Measurements from ENCODE around the gene PTPRF. TPM values are rescaled to one million over a fixed set of nuclear protein-coding genes. Genes with fewer than 3 reads are reported as not detected.

The PTPRF gene
- total RNA-seq, 1 experiment from 2014 or later = 34.1 TPM

DNA sequence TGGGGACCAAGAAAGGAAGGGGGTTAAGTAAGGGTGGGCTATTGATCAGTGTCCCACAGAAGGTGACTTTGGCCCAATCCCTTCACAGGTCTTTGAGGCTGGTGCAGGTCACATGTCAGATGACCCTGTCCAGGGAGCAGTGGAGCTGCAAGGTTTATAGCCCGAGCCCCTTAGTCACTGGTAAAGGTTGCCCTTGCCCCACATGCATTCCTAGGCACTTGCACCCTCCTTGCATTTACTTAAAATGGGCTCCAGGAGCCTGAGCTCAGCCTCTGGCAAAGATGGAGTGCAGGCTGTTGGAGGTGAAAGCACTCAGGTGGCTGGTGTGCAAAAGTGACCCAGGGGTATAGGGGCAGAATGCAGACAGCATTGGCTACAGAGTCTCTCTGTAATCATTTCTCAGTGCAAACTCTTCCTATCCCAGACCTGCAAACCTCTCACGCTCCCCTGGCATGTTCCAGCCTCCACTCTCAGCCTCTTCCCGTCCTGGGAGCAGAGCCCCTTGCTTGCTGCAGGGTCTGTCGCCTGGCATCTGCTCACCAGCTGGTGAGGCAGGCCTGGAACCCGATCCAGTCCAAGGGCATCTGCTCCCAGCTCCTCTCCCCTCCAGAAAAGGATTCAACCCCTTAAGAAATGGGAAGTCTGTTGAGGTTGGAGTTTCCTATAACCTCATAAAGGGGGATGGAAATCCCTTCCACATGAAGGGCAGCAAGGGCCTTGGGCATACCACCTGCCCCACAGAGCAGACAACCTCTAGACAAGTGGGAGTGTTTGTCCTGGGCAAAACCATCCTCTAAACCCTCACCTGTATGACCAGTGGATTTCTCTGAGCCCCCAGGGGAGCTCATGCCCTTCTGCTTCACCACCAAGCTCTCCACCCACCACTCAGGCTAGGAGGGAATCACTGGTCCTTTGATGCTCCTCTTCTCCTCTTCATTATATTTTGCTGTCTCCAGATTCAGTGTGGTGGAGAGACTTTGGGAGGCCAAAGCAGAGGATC lies 23.1 kb upstream of the PTPRF start:
- Histone ChIP-seq H3K27me3 (0 out of 2 replicates have a peak, but pooled peaks cover 3% of the 10 kb centered on the region), H3K4me1 (no peaks in the 10 kb centered on the region), H3K4me3 (no peak overlapping the region), H3K27ac (no peak overlapping the region), H3K9me3 (replicated peaks) (no peaks in the 10 kb centered on the region), H3K36me3 (no peaks in the 10 kb centered on the region)
- DNase-seq = no peak

DNA sequence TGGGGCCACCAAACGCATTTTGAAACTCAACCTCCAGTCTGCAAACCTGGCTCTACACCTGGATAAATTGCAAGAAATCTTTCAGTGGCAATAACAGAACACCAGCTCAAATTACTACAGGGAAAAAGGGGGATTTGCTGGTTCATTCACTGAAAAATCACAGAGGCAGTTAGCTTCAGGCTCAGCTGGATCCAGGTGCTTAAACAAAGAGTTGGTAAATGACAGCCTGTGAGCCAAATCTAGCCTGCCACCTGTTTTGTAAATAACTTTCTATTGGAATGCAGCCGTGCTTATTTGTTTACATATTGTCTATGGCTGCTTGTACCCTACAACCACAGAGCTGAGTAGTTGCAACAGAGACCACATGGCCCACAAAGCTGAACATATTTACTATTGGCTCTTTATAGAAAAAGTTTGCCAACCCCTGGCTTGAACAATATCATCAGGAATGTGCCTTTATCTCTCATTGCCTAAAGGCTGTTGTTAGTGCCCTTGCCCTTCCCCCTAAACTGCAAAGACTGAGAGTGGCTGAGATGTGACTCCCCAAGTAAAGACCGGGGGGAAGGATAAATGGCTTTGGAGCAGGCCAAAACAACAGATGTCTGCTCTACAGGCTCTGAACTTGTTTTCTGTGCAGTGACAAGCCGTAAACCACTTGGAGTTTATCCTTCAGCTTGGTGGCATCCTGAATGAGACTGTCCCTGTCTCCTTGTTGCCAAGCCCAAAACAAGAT lies 21.5 kb upstream of the PTPRF start:
- Histone ChIP-seq H3K4me3 (no peak overlapping the region), H3K9me3 (replicated peaks) (no peaks in the 10 kb centered on the region), H3K4me1 (no peaks in the 10 kb centered on the region), H3K27ac (no peak overlapping the region), H3K27me3 (0 out of 2 replicates have a peak, but pooled peaks cover 3% of the 10 kb centered on the region), H3K36me3 (no peaks in the 10 kb centered on the region)
- no peak for DNase-seq

GRCh38 chr1:43509740-43510375 lies 20.8 kb upstream of the PTPRF start:
- no peak overlapping the region for H3K4me3 ChIP-seq
- H3K36me3 ChIP-seq = no peaks in the 10 kb centered on the region
- no peaks in the 10 kb centered on the region for H3K4me1 ChIP-seq
- no peak for DNase-seq
- H3K9me3 ChIP-seq (replicated peaks) = no peaks in the 10 kb centered on the region
- 0 out of 2 replicates have a peak, but pooled peaks cover 3% of the 10 kb centered on the region for H3K27me3 ChIP-seq
- H3K27ac ChIP-seq = no peak overlapping the region

DNA sequence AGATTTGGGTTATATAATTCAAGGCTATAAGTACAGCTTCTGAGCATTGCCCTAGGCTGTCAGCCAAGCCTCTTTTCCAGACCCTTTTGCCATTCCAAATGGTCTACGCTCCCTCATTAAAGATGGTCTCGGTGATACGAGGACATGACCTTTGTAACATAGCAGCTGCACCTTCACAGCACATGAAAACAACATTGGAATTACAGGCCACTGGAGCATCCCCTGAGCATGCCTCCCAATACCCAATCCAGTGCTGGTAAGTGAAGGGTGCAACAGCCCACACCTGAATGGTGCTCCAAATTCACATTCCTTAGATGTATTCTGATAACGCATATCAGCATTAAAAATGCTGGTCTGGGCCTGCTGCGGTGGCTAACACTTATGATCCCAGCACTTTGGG lies 20.1 kb upstream of the PTPRF start:
- Histone ChIP-seq H3K4me1 (no peaks in the 10 kb centered on the region), H3K36me3 (no peaks in the 10 kb centered on the region), H3K9me3 (replicated peaks) (no peaks in the 10 kb centered on the region), H3K27me3 (0 out of 2 replicates have a peak, but pooled peaks cover 3% of the 10 kb centered on the region), H3K27ac (no peak overlapping the region), H3K4me3 (no peak overlapping the region)
- no peak for DNase-seq

- Histone ChIP-seq H3K36me3 (no peaks in the 10 kb centered on the region), H3K27ac (no peak overlapping the region), H3K4me3 (no peak overlapping the region), H3K27me3 (0 out of 2 replicates have a peak, but pooled peaks cover 3% of the 10 kb centered on the region), H3K4me1 (no peaks in the 10 kb centered on the region), H3K9me3 (replicated peaks) (no peaks in the 10 kb centered on the region)
- DNase-seq = no peak
Measured at GRCh38 chr1:43511394-43511793, 19.3 kb upstream of the PTPRF start.

DNA sequence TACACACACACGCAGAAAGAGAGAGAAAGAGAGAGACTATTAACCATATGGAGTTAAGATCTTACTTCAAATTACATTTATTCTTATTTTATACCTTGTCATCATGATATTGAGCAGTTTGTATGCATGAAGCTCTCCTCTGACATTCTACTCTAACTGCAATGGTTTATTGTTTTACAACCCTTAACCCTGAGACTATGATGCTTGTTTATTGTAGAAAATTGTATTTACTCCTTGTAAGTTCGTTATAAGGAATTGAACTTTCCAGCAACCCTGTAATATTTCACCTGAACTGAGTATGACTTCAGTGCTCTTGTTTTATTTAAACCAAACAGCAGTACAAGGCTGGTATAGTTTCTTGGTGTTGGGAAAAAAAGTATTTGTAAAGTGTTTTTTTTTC lies 18.6 kb upstream of the PTPRF start:
- Histone ChIP-seq H3K9me3 (replicated peaks) (no peaks in the 10 kb centered on the region), H3K36me3 (no peaks in the 10 kb centered on the region), H3K4me1 (no peaks in the 10 kb centered on the region), H3K27ac (no peak overlapping the region), H3K4me3 (no peak overlapping the region), H3K27me3 (0 out of 2 replicates have a peak, but pooled peaks cover 3% of the 10 kb centered on the region)
- DNase-seq = no peak

- no peak overlapping the region for H3K4me3 ChIP-seq
- H3K36me3 ChIP-seq = no peaks in the 10 kb centered on the region
- H3K27me3 ChIP-seq = 0 out of 2 replicates have a peak, but pooled peaks cover 3% of the 10 kb centered on the region
- no peaks in the 10 kb centered on the region for H3K9me3 ChIP-seq (replicated peaks)
- H3K27ac ChIP-seq = no peak overlapping the region
- DNase-seq = no peak
- H3K4me1 ChIP-seq = no peaks in the 10 kb centered on the region
Measured at GRCh38 chr1:43512681-43513080, 18.0 kb upstream of the PTPRF start.

DNA sequence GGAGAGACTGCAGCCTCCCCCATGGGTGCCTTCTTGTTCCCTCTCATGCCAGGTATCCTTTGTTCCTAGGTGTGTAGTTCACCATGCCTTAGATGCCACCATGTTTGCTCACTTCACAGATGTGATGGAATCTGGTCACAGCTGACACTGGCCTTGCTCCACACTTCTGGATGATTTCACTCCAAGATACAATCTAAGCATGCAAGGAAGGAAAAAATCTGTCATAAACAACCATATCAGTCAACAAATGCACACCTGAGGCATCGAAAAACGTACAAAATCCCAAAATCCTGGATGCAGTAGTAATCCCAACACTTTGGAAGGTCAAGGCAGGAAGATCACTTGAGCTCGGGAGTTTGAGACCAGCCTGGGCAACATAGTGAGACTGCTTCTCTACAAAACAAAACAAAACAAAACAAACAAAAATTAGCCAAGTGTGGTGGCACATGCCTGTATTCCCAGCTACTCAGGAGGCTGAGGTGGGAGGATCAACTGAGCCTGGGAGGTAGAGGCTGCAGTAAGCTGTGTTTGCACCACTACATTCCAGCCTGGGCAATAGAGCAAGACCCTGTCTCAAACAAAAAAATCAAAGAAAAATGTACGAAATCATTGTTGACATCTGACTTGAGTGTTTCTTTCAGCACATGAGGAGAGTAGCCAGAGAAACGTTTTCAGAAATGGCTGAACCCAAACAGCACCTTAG lies 17.1 kb upstream of the PTPRF start:
- no peaks in the 10 kb centered on the region for H3K27me3 ChIP-seq

DNA sequence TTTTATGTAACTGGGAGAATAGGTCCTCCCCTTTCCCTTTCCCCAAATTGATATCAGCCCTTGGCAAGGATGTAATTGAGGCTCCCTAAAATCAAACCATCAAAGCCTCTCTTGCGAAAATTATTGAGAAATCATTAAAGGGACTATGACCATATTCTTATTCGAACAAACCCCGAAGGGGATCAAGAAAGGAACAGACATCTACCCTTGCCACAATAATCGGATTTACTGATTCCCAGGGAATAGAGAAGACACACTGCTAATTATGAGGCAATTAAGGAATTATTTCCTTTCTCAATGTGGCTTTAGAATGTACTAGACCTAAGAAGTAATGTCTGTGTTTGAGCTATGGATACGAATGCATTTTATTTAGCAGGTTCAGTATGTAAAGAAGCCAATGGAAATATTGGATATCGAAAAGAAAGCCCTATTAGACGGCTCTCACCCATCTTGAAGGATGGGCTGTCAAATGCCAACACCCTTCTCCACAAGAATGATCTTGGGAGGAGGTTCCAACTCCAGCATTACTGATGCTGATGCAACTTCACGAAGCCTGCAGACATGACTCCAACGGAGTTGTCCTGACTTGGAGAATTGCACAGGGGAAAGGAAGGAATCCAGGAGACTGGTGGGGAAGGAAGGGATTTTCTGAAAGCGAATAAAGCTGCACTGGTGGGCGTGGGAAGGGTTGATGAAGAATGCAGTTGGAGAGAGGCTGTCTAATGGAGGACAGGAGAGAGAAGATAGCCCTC lies 11.6 kb upstream of the PTPRF start:
- no peaks in the 10 kb centered on the region for H3K36me3 ChIP-seq
- no peaks in the 10 kb centered on the region for H3K4me1 ChIP-seq
- H3K4me3 ChIP-seq = no peak overlapping the region
- no peaks in the 10 kb centered on the region for H3K27me3 ChIP-seq
- H3K27ac ChIP-seq = no peak overlapping the region
- DNase-seq = no peak
- no peaks in the 10 kb centered on the region for H3K9me3 ChIP-seq (replicated peaks)

More for the DNA sequence above, 17.1 kb upstream of the PTPRF start:
- Histone ChIP-seq H3K9me3 (replicated peaks) (no peaks in the 10 kb centered on the region), H3K4me3 (no peak overlapping the region), H3K4me1 (no peaks in the 10 kb centered on the region), H3K27ac (no peak overlapping the region), H3K36me3 (no peaks in the 10 kb centered on the region)
- DNase-seq = no peak

GRCh38 chr1:43520100-43520778 lies 10.4 kb upstream of the PTPRF start:
- H3K9me3 ChIP-seq (replicated peaks) = no peaks in the 10 kb centered on the region
- no peaks in the 10 kb centered on the region for H3K36me3 ChIP-seq
- no peaks in the 10 kb centered on the region for H3K4me1 ChIP-seq
- H3K27me3 ChIP-seq = no peaks in the 10 kb centered on the region
- H3K27ac ChIP-seq = no peak overlapping the region
- DNase-seq = no peak
- no peak overlapping the region for H3K4me3 ChIP-seq

GRCh38 chr1:43521078-43521477 lies 9.6 kb upstream of the PTPRF start:
- H3K4me3 ChIP-seq = no peak overlapping the region
- no peak overlapping the region for H3K27ac ChIP-seq
- no peaks in the 10 kb centered on the region for H3K9me3 ChIP-seq (replicated peaks)
- no peaks in the 10 kb centered on the region for H3K27me3 ChIP-seq
- no peak for DNase-seq
- H3K36me3 ChIP-seq = no peaks in the 10 kb centered on the region
- no peaks in the 10 kb centered on the region for H3K4me1 ChIP-seq

DNA sequence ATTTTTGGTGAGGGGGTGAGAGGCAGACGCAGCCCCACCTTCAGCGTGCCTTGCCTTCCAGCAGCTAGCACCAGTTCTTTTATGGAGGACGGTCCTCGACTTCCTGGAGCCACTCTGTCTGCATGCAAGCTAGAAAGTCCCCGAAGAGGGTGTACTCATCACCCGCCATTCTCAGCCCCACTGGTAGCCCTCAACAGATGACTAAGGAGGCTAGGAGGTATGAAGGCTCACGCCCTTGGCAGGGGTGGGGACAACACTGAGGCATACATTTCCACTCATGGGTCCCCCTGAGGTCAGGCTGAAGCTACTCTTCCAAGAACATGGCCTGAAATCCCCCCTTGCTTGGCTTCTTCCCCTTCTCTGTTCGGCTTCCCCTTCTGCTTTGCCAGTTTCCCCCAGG lies 8.9 kb upstream of the PTPRF start:
- DNase-seq = no peak
- Histone ChIP-seq H3K36me3 (no peaks in the 10 kb centered on the region), H3K4me3 (no peak overlapping the region), H3K27me3 (no peaks in the 10 kb centered on the region), H3K27ac (no peak overlapping the region), H3K4me1 (no peaks in the 10 kb centered on the region), H3K9me3 (replicated peaks) (no peaks in the 10 kb centered on the region)

DNA sequence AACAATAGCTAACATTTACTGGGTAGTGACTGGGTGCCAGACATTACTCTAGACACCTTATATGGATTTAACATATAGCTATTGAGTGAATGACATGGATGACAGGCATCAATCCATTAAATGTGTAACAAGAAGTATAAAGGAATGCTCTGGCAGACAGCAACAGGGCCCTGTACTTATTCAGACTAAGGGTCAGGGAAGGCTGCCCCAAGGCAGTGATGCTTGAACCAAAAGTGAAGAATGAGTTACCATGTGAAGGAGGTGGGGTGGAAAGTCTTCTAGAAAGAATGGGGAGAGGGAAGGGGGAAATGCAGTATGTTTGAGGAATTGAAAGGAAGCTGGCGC lies 8.3 kb upstream of the PTPRF start:
- Histone ChIP-seq H3K27ac (no peak overlapping the region), H3K4me1 (no peaks in the 10 kb centered on the region), H3K27me3 (no peaks in the 10 kb centered on the region), H3K36me3 (no peaks in the 10 kb centered on the region), H3K4me3 (no peak overlapping the region), H3K9me3 (replicated peaks) (no peaks in the 10 kb centered on the region)
- DNase-seq = no peak

Measured in SJCRH30 (cell line).